IPS-18c (cell line): ENCODE data around the gene LYRM1.
"Not testable (repeated sequence)": the region's sequence is repeated elsewhere in the genome, so short reads cannot be mapped to it uniquely, and the experiment has no call there.

Experiments
- H3K4me3 ChIP-seq: 2 replicates; pipeline ENCODE4 v1.7.0; 2013; ENCODE audit warnings: low read depth, mild to moderate bottlenecking, low read length, moderate library complexity; ENCODE audit not compliant: insufficient read depth
- H3K9me3 ChIP-seq: one replicate; pipeline ENCODE4 v1.6.1; 2013; ENCODE audit warnings: mild to moderate bottlenecking, low read length, moderate library complexity; ENCODE audit not compliant: control insufficient read depth, insufficient read depth

Gene LYRM1

DNA sequence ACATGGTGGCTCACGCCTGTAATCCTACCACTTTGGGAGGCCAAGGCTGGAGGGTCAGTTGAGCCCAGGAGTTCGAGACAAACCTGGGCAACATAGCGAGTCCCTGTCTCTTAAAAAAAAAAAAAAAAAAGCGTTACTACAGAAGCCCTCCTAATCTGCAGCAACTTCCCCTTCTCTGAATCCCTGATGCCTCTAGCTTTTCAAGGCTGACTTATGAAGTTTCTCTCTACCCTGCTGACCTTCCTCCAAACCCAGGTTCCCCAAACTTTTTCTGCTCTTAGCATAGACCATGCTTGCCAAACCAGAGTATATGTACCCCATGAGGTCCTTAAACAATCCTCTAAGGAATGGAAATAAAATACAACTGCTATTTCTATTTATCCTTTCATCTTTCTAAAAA is 16.4 kb downstream of the LYRM1 start:
- Histone ChIP-seq H3K4me3 (no peak overlapping the region), H3K9me3 (no peaks in the 10 kb centered on the region)

DNA sequence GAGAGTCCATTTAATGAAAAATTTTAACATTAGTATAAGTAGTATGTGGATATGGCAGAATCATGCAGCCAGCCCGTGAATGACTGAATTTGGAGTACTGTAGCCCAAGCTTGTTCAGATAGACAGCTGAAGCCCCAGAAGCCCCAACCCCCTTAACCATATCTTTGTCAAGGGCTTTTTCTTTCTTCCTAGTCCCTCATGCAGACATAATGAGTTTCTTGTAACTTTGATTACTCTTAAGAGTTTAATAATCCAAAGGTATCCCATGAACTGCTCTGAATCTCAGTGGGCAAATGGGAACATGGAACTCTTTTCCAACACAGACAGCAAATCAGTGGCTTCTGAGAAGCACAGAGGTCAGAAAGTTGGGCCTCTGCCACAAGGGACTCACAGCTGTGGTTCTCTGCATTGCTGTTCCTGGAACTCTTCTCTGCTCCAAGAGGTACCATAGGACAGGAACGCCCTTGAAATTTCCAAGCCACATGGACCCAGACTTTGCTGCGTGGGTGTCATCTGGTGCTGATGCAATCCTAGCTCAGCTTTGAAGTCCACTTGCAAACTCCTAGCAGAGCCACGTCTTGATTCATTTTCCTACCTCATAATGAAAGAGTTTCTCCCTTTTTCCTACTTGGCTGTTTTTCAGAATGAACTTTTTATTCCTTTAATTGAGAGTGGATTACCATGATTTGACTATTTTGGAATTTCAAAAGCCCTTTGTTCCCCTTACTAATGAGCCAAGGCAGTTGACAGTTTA is 18.1 kb downstream of the LYRM1 start:
- Histone ChIP-seq H3K9me3 (no peaks in the 10 kb centered on the region), H3K4me3 (no peak overlapping the region)

DNA sequence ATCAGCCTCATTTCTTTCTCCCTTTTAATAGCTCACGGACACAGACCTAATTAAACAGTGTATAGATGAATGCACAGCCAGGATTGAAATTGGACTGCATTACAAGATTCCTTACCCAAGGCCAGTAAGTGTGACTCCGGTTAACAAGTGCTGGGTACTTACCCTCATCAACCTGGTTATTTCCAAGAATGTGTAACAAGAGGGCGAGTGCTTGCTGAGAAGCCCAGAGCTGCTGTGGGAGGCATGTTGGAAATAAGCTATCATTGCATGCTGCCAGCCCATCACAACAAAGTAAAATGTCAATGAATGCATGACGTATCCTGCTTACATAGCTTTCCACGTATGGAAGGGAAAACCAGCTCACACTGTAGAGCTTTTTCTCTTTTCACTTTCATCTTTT is 19.5 kb downstream of the LYRM1 start:
- H3K4me3 ChIP-seq, result no peak overlapping the region
- no peaks in the 10 kb centered on the region for H3K9me3 ChIP-seq

DNA sequence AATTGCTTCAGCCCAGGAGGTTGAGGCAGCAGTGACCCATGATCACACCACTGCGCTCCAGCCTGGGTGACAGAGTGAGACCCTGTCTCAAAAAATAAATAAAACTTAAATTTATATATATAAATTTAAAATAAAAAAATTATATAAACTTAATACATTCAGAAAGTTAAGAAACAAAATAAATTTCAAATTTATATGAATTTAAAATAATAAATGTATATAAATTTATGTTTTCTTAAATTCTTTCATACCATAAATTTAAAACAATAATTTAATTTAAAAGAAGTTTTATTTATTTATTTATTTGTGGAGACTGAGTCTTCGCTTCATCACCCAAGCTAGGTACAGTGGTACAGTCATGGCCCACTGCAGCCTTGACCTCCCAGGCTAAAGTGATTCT is 20.2 kb downstream of the LYRM1 start:
- H3K9me3 ChIP-seq, result no peaks in the 10 kb centered on the region
- H3K4me3 ChIP-seq, result no peak overlapping the region

DNA sequence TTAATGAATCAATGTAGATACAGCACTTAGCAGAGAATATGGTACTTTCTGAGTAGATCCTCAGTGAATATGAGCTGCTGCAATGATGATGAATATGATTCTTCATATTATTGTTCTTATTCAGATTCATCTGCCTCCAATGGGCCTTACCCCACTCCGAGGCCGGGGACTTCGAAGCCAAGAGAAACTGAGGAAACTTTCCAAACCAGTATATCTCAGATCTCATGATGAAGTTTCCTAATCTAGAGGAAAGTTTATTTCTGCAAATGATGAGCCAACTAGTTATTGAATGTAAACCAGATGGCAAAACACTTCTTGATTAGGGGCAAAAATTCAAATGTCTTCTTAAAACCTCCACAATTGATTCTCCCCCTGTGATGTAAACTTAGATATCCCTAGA is 23.3 kb downstream of the LYRM1 start:
- Histone ChIP-seq H3K4me3 (no peak overlapping the region), H3K9me3 (no peaks in the 10 kb centered on the region)

DNA sequence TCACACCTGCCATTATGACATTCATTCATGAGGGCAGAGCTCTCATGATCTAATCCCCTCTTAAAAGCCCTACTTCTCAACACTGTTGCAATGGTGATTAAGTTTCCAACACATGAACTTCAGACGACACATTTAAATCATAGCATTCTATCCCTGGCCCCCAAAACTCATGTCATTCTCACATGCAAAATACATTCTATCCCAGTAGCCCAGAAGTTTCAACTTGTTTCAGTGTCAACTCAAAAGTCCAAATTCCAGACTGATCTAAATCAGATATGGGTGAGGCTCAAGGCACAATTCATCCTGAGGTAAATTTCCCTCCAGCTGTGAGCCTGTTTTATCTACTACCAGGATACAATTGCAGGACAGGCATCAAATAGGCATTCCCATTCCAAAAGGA is 25.2 kb downstream of the LYRM1 start:
- Histone ChIP-seq H3K4me3 (no peak overlapping the region), H3K9me3 (no peaks in the 10 kb centered on the region)

DNA sequence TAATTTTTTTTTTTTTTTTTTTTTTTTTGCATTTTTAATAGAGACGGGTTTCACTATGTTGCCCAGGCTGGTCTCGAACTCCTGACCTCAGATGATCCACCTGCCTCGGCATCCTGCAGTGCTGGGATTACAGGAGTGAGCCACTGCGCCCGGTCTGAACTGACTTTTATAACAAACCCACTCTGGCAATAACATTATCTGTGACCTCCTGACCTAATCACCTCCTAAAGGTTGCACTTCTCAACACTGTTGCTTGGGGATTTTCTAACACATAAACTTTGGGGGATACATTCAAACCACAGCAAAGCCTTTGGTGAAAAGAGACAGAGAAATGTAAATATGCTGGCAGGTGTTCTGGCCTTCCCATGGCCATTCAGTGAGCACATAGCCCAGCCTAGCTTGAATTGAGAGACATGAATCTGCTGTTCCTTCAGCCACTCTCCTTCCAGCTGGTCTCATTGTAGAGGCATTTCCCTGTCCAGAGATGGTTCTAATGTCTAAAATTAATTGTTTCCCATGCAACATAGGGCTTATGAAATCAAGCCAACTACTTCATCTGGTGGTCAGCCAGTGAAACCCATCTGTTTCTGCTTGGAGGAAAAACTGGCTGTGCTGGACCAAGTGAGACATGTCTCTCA is 28.3 kb downstream of the LYRM1 start:
- H3K4me3 ChIP-seq, result no peak overlapping the region
- H3K9me3 ChIP-seq, result no peaks in the 10 kb centered on the region

DNA sequence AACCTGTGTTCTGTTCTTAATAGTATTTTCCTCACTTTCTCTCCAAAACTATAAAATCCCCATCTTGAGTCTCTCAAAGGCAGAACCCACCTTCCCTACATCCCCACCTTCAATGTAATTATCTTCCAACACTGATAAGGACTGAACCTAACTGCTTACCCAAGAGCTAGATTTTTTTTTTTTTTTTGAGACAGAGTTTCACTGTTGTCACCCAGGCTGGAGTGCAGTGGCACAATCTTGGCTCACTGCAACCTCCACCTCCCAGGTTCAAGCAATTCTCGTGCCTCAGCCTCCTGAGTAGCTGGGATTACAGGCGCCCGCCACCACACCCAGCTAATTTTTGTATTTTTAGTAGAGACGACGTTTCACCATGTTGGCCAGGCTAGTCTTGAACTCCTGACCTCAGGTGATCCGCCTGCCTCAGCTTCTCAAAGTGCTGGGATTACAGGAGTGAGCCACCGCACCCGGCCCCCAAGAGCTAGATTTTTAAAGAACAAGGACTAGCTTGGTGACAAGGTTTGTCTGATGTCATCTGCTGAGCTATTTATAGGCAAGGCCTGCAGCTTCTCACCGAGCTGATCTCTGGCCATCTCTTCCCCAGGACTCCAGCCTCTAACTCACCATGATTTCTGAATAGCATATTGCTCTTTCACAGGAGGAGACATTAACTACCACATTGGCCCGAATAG is 29.2 kb downstream of the LYRM1 start:
- not testable (repeated sequence) for H3K9me3 ChIP-seq, H3K4me3 ChIP-seq

DNA sequence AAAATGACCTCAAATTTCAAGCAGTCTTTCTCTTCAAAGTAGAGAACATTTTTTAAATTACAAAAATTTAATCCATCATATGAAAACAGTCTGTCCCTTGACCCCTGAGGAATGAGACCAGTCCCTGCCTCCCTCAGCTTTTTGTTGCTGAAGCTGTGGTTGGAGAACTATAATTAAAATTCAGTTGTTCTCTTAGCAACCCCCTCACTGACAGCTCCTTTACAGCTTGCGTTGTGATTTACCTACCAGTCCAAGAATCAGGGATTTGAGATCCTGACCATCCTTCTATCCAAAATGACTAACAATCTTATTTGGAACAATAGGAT is 29.8 kb downstream of the LYRM1 start:
- H3K9me3 ChIP-seq, result no peaks in the 10 kb centered on the region
- no peak overlapping the region for H3K4me3 ChIP-seq

DNA sequence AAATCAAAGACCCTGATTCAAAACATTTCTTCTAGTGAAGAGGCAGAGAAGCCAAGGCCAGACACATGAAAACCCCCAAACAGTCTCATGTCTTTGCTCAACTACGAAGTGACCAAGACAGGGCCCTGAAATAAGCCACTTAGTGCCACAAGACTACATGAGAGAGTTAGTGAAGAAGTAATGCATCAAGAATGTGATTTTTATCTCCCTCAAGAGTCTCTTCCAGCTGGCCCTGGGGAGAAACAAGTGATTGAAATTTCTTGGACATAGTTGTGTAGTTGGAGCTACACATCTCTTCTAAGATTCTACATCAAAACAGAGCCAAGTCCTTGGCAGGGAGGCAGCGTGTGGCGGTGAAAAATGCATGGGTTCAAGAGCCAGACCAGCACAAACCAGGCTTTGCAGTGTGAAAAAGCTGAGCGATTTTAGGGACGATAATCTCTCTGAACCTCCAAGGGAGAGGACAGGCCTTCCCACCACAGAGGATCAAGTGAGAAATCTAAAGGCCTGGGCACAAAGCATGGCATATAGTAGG is 30.6 kb downstream of the LYRM1 start:
- no peak overlapping the region for H3K4me3 ChIP-seq

DNA sequence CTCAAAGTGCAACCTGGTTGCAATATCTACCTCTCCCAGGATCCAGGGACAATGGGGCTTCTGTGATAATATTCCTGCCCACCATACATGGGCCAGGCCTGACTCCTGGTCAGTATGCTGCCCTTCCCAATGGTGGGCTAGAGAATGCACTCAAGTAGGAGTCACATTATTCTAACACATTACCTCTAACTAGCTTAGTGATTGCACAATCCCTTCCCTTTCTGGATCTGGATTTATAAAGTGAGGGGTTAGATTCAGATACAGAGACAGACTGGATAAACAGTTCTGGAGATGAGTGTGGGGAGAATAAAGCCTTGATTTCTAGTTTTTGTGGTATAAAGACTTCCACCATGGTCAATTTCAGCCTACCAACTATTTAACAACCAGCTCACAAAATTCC is 33.0 kb downstream of the LYRM1 start:
- Histone ChIP-seq H3K4me3 (no peak overlapping the region), H3K9me3 (no peaks in the 10 kb centered on the region)

More for the DNA sequence above, 30.6 kb downstream of the LYRM1 start:
- H3K9me3 ChIP-seq, result no peaks in the 10 kb centered on the region

DNA sequence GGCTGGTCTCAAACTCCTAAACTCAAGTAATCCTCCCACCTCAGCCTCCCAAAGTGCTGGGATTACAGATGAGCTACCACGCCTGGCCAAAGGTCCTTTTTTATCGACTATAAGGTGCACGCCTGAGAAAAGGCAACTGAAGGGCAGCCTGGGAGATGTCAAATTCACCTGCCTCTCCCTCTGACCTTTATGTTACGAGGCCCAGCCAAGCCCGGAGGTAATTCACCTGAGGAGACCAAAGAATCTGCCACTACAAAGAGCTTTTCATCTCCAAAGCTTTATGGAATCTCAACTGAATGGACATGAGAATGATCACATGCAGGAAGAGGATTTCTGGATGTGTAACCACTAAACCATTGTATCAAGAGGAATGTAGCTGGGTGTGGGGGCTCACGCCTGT is 37.2 kb downstream of the LYRM1 start:
- no peak overlapping the region for H3K4me3 ChIP-seq
- H3K9me3 ChIP-seq, result no peaks in the 10 kb centered on the region

DNA sequence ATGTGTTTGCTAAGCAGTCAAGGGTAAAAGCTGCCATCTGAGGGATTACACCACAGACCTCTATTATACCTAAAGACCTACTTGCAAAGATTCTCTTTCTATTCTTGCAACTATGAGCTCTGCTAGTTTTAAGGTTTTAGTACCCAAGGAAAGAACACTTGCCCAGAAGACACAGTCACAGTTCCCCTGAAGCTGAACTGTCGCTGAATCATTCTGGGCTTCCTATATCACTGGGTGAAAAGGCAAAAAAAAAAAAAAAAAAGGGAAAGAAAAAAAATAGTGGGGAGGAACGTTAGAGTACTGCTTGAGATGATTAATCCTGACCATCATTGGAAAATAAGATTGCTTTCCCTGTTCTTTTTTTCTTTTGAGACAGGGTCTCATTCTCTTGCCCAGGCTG is 37.9 kb downstream of the LYRM1 start:
- H3K9me3 ChIP-seq, result no peaks in the 10 kb centered on the region
- H3K4me3 ChIP-seq, result no peak overlapping the region

DNA sequence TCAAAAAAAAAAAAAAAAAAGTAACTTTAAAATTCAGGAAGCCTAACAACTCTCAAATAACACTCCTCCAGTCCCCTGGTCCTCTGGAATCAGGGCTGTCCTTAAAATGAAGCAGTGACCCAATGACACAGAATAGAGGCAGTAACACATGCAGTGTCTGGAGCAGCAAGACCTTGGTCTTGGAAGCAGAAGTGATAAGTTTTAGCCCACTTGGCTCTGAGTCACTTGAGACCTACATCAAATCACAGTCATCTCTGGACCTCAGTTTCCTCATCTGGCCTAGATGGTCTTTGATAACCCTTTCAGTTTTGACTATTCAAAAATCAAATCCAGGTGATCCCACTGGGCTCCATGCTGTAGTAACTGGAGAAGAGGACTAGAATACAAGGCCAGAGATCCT is 39.0 kb downstream of the LYRM1 start:
- H3K9me3 ChIP-seq, result no peaks in the 10 kb centered on the region

DNA sequence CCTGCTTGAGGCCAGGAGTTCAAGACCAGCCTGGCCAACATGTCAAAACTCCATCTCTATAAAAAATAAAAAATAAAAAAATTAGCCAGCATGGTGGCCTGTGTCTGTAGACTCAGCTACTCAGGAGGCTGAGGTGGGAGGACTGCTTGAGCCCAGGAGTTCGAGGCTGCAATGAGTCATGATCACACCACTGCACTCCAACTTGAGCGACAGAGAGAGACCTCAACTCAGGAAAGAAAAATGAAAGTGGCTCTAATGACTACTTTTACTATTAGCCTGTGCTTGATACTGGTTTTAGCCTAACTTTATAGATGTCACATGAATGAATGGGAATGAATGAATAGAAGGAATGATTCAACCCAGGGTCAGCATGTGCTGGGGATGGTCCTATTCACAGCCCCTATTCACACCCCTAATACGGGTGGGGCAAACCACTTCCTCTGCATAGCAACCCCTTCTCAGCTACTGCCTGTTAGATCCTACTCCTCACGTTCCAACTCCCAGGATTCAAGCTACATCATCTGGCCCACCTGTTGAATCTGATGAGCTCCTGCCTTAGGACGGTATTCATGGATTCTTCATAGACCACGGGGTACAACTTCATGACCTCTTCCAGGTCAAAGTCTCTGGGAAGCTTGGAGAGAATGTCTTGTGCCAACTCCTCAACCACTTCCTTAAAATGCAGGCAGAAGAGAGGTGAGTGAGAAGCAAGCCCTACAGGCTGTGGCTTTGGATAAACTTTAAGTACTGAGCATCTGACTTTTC is 40.5 kb downstream of the LYRM1 start:
- no peak overlapping the region for H3K4me3 ChIP-seq
- H3K9me3 ChIP-seq, result no peaks in the 10 kb centered on the region

More for the DNA sequence above, 39.0 kb downstream of the LYRM1 start:
- no peak overlapping the region for H3K4me3 ChIP-seq

DNA sequence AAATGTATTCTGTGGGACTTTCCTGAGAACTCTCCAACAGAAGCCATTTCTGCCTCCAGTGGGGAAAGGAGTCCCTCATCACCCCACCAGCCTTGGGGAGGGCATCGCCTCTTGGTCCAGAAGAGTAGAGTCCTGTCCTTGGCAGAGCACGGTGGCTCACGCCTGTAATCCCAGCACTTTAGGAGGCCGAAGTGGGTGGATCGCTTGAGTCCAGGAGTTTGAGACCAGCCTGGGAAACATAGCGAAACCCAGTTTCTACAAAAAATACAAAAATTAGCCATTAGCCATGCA is 41.0 kb downstream of the LYRM1 start:
- Histone ChIP-seq H3K4me3 (no peak overlapping the region), H3K9me3 (no peaks in the 10 kb centered on the region)

DNA sequence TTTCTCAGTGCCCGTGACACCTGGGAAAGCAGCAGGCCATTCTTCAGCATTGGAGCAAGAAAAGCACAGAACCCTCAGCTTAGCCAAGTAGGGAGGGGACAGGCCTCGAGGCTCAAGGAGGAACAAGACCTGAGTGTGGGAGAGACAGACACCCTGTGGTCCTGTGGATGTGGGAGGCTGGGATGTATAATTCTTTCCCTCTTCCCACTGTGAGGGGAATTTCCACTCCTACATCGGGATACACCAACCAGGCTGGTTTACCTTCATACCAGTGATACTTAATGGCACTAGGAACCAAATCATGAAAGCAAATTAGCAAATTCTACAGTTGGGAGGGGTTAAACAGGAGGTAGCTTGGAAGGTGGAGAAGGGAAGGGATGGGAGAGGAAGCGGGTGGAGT is 41.7 kb downstream of the LYRM1 start:
- no peaks in the 10 kb centered on the region for H3K9me3 ChIP-seq
- no peak overlapping the region for H3K4me3 ChIP-seq
